Rectal smooth muscle tissue (tissue), 1 donor: ENCODE results near the gene TLNRD1.

Experiments
- H3K27ac ChIP-seq: one replicate; pipeline ENCODE4 v1.7.0; 2013; ENCODE audit warnings: low read depth, low read length, inconsistent platforms
- H3K27me3 ChIP-seq: one replicate; pipeline ENCODE4 v1.7.0; 2013; ENCODE audit warnings: low read length; ENCODE audit not compliant: control insufficient read depth, insufficient read depth
- H3K36me3 ChIP-seq: one replicate; pipeline ENCODE4 v1.7.0; 2013; ENCODE audit warnings: low read length; ENCODE audit not compliant: control insufficient read depth, insufficient read depth
- H3K4me1 ChIP-seq: one replicate; pipeline ENCODE4 v1.7.0; 2013; ENCODE audit warnings: low read length; ENCODE audit not compliant: control insufficient read depth, insufficient read depth
- H3K4me3 ChIP-seq: one replicate; pipeline ENCODE4 v1.7.0; 2013; ENCODE audit warnings: low read length
- H3K9ac ChIP-seq: one replicate; pipeline ENCODE4 v1.7.0; 2013; ENCODE audit warnings: low read length

The TLNRD1 gene

DNA sequence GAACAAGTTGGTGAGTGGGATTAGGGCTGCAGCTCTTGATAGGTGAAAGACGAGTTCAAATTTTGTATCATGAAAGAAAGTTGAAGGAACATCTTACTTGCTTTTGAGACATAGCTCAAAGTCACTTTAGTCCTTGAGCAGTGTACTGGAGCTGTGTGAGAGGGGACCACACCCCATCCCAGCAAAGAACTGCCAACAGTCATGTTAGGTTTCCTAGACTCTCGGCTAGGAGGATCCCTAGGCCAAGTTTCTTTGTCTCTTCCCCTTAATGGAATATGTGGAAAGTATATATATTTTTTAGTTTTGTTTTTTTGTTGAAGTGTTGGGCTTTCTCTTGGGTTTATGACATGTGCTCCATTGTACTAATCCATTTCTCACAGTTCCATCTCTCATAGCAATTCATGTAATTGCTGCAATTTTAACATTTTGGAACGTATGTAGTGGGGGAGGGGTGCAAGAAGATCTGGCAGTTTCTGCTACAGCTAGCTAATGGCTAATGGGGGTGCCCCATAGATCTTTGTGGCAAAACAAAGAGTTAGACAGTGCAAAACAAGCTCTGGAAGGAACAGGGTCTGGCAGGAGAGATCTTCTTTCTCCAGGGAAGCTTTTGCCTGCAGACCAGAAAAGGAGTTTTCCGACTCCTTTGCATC lies 25.1 kb downstream of the TLNRD1 start:
- H3K4me3 ChIP-seq: no peak overlapping the region
- no peaks in the 10 kb centered on the region for H3K36me3 ChIP-seq
- peaks cover 2% of the 10 kb centered on the region for H3K4me1 ChIP-seq
- H3K27me3 ChIP-seq: no peaks in the 10 kb centered on the region
- no peak overlapping the region for H3K27ac ChIP-seq
- H3K9ac ChIP-seq: no peak overlapping the region

- no peak overlapping the region for H3K9ac ChIP-seq
- H3K4me3 ChIP-seq: no peak overlapping the region
- H3K4me1 ChIP-seq: peaks cover 2% of the 10 kb centered on the region
- H3K27ac ChIP-seq: no peak overlapping the region
- H3K36me3 ChIP-seq: no peaks in the 10 kb centered on the region
- H3K27me3 ChIP-seq: no peaks in the 10 kb centered on the region
Measured at GRCh38 chr15:81026836-81027599, 26.3 kb downstream of the TLNRD1 start.

GRCh38 chr15:81029414-81030300 lies 28.9 kb downstream of the TLNRD1 start:
- H3K4me3 ChIP-seq: no peak overlapping the region
- H3K27ac ChIP-seq: no peak overlapping the region
- H3K27me3 ChIP-seq: no peaks in the 10 kb centered on the region
- peaks cover 7% of the 10 kb centered on the region for H3K4me1 ChIP-seq
- no peak overlapping the region for H3K9ac ChIP-seq
- no peaks in the 10 kb centered on the region for H3K36me3 ChIP-seq

DNA sequence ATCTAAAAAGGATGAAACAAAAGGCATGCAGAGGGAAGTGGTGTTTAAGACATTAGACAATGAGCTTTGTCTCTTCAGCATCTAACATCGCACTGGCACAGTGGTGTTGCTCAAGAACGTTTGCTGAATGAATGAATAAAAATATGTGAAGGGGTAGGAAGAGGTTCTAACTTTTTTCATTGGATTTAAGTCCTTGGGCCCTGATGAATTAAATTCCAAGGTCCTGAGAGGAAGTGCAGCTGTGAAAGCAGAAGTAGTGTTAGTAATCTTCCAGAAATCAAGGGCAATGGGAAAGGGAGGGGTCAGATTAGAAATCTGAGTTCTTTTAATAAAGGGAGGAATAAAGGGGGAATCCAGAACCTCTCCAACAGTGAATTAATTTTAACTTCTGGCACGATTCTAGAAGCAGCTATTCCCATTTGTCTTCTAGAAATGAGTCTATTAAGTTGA lies 29.6 kb downstream of the TLNRD1 start:
- H3K27ac ChIP-seq: no peak overlapping the region
- peaks cover 7% of the 10 kb centered on the region for H3K4me1 ChIP-seq
- H3K4me3 ChIP-seq: no peak overlapping the region
- no peak overlapping the region for H3K9ac ChIP-seq
- no peaks in the 10 kb centered on the region for H3K27me3 ChIP-seq
- H3K36me3 ChIP-seq: no peaks in the 10 kb centered on the region

- H3K36me3 ChIP-seq: no peaks in the 10 kb centered on the region
Measured at GRCh38 chr15:81031203-81031602, 30.5 kb downstream of the TLNRD1 start.

GRCh38 chr15:81032355-81032754 lies 31.6 kb downstream of the TLNRD1 start:
- Histone ChIP-seq H3K36me3 (no peaks in the 10 kb centered on the region), H3K27me3 (no peaks in the 10 kb centered on the region), H3K27ac (no peak overlapping the region), H3K4me3 (no peak overlapping the region), H3K4me1 (peaks cover 7% of the 10 kb centered on the region), H3K9ac (no peak overlapping the region)

More at GRCh38 chr15:81031203-81031602, 30.5 kb downstream of the TLNRD1 start:
- Histone ChIP-seq H3K4me3 (no peak overlapping the region), H3K4me1 (peaks cover 7% of the 10 kb centered on the region), H3K27me3 (no peaks in the 10 kb centered on the region), H3K9ac (no peak overlapping the region), H3K27ac (no peak overlapping the region)

GRCh38 chr15:81032818-81033217 lies 32.1 kb downstream of the TLNRD1 start:
- Histone ChIP-seq H3K4me3 (no peak overlapping the region), H3K36me3 (no peaks in the 10 kb centered on the region), H3K27me3 (no peaks in the 10 kb centered on the region), H3K9ac (no peak overlapping the region), H3K4me1 (peaks cover 7% of the 10 kb centered on the region), H3K27ac (no peak overlapping the region)

DNA sequence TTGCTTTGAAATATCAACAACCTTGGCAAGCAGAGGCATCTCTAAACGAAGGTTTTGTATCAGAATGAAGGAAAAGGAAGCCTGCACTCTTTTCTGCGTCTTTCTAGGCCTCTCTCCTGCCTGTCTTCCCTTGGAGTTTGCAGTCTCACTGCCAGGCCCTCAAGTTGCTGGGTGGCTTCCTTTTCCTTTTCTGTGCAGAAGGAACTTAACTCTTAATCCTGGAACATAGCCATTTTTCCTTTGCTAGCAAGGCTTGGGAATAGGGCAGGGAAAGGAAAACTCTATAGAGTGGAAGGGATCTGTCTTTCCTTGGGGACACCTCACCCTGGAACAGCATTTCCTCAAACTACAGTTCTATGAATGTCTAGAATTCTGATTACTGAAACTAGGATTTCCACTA lies 32.8 kb downstream of the TLNRD1 start:
- Histone ChIP-seq H3K9ac (no peak overlapping the region), H3K36me3 (no peaks in the 10 kb centered on the region), H3K27me3 (no peaks in the 10 kb centered on the region), H3K27ac (no peak overlapping the region), H3K4me1 (peaks cover 7% of the 10 kb centered on the region), H3K4me3 (no peak overlapping the region)

GRCh38 chr15:81037952-81038743 lies 37.4 kb downstream of the TLNRD1 start:
- Histone ChIP-seq H3K9ac (no peak overlapping the region), H3K4me3 (no peak overlapping the region), H3K4me1 (peaks cover 5% of the 10 kb centered on the region), H3K27me3 (no peaks in the 10 kb centered on the region), H3K36me3 (no peaks in the 10 kb centered on the region), H3K27ac (no peak overlapping the region)

- H3K4me1 ChIP-seq: no peaks in the 10 kb centered on the region
- no peak overlapping the region for H3K9ac ChIP-seq
- no peaks in the 10 kb centered on the region for H3K36me3 ChIP-seq
- no peak overlapping the region for H3K27ac ChIP-seq
- no peaks in the 10 kb centered on the region for H3K27me3 ChIP-seq
- no peak overlapping the region for H3K4me3 ChIP-seq
Measured at GRCh38 chr15:81038975-81039607, 38.4 kb downstream of the TLNRD1 start.

- Histone ChIP-seq H3K27ac (no peak overlapping the region), H3K9ac (no peak overlapping the region), H3K36me3 (no peaks in the 10 kb centered on the region), H3K4me3 (no peak overlapping the region), H3K27me3 (no peaks in the 10 kb centered on the region), H3K4me1 (no peaks in the 10 kb centered on the region)
Measured at GRCh38 chr15:81040757-81041156, 40.0 kb downstream of the TLNRD1 start.
